ENCODE data around the gene SLC43A1.

The SLC43A1 gene

GRCh38 chr11:57434640-57435546 lies 80.6 kb downstream of the SLC43A1 start:
- H3K27ac ChIP-seq (ENCODE audit: low read depth in 2 of 2, low read length in 2 of 2), result no peak overlapping the region
- no peak overlapping the region for H3K9ac ChIP-seq (ENCODE audit: low read depth in 1 of 2, low read length in 2 of 2)
- no peaks in the 10 kb centered on the region for H3K27me3 ChIP-seq (ENCODE audit: control insufficient read depth in 2 of 2, insufficient read depth in 2 of 2, low read length in 2 of 2)
- no peaks in the 10 kb centered on the region for H3K9me3 ChIP-seq (ENCODE audit: control insufficient read depth in 2 of 2, low read length in 2 of 2)
- no peaks in the 10 kb centered on the region for H3K4me1 ChIP-seq (ENCODE audit: control insufficient read depth in 2 of 2, insufficient read depth in 2 of 2, low read length in 2 of 2)
- no peaks in the 10 kb centered on the region for H3K36me3 ChIP-seq (ENCODE audit: control insufficient read depth in 2 of 2, insufficient read depth in 2 of 2, low read length in 2 of 2)
- no peak overlapping the region for H3K4me3 ChIP-seq (ENCODE audit: low read length in 2 of 2)

All from mucosa of rectum (tissue), 2 donors.